HEK293T (cell line): Measurements from ENCODE around the gene KSR2.

ENCODE experiments used
- CTCF ChIA-PET: fragments of 350-600 bp; formaldehyde crosslinking; extraction: SDS; loops from one replicate; lab custom pipeline; 2021; ENCODE audit warnings: antibody characterized with exemption, inconsistent platforms; lab: Yijun Ruan, JAX
- POLR2A ChIA-PET: fragments of 350-600 bp; formaldehyde crosslinking; extraction: SDS; loops from one replicate; lab custom pipeline; 2020; ENCODE audit warnings: antibody characterized with exemption, inconsistent platforms; lab: Yijun Ruan, JAX
- DNase-seq: peaks from one replicate; pipeline ENCODE4 v3.0.0; 2012; ENCODE audit warnings: mixed read lengths; ENCODE audit errors: extremely low spot score
- ARNT ChIP-seq: fragments of 450-650 bp; IDR thresholded peaks from 2 replicates; pipeline ENCODE4 v1.6.1; 2017; ENCODE audit warnings: mild to moderate bottlenecking
- BHLHE40 ChIP-seq: fragments of 450-650 bp; IDR thresholded peaks from 2 replicates; pipeline ENCODE4 v1.6.1; 2016; ENCODE audit warnings: mild to moderate bottlenecking, moderate library complexity, borderline replicate concordance
- CTBP1 ChIP-seq: fragments of 450-650 bp; IDR thresholded peaks from 2 replicates; pipeline ENCODE4 v1.6.1; 2016; ENCODE audit warnings: borderline replicate concordance
- ELF4 ChIP-seq: fragments of 450-650 bp; IDR thresholded peaks from 2 replicates; pipeline ENCODE4 v1.6.1; 2017; ENCODE audit warnings: antibody characterized with exemption
- FOXA1 ChIP-seq: fragments of 450-650 bp; IDR thresholded peaks from 2 replicates; pipeline ENCODE4 v1.6.1; 2016; ENCODE audit warnings: mild to moderate bottlenecking
- FOXK2 ChIP-seq: fragments of 450-650 bp; IDR thresholded peaks from 2 replicates; pipeline ENCODE4 v1.6.1; 2016; ENCODE audit warnings: mild to moderate bottlenecking
- FOXM1 ChIP-seq: fragments of 450-650 bp; IDR thresholded peaks from 2 replicates; pipeline ENCODE4 v1.6.1; 2017; ENCODE audit warnings: mild to moderate bottlenecking, borderline replicate concordance
- HDGF ChIP-seq: fragments of 450-650 bp; IDR thresholded peaks from 2 replicates; pipeline ENCODE4 v1.6.1; 2017; ENCODE audit warnings: antibody characterized with exemption, borderline replicate concordance
- L3MBTL2 ChIP-seq: fragments of 450-650 bp; conservative IDR thresholded peaks from 2 replicates; pipeline ENCODE4 v1.6.1; 2016; ENCODE audit warnings: mild to moderate bottlenecking
- LEF1 ChIP-seq: fragments of 450-650 bp; IDR thresholded peaks from 2 replicates; pipeline ENCODE4 v1.6.1; 2017; ENCODE audit warnings: mild to moderate bottlenecking, borderline replicate concordance
- NFRKB ChIP-seq: fragments of 450-650 bp; IDR thresholded peaks from 2 replicates; pipeline ENCODE4 v1.6.1; 2016; ENCODE audit warnings: mild to moderate bottlenecking, moderate library complexity
- PKNOX1 ChIP-seq: fragments of 450-650 bp; IDR thresholded peaks from 2 replicates; pipeline ENCODE4 v1.6.1; 2016
- SP1 ChIP-seq: fragments of 450-650 bp; IDR thresholded peaks from 2 replicates; pipeline ENCODE4 v1.6.1; 2017
- SUZ12 ChIP-seq: fragments of 450-650 bp; IDR thresholded peaks from 2 replicates; pipeline ENCODE4 v1.6.1; 2016; ENCODE audit warnings: mild to moderate bottlenecking
- TARDBP ChIP-seq: fragments of 450-650 bp; IDR thresholded peaks from 2 replicates; pipeline ENCODE4 v1.6.1; 2016
- ZNF384 ChIP-seq: fragments of 450-650 bp; IDR thresholded peaks from 2 replicates; pipeline ENCODE4 v1.6.1; 2016

Gene KSR2

GRCh38 chr12:117481470-117481869 lies 487.3 kb downstream of the KSR2 start:
- no peak for TF ChIP-seq CTBP1
- TF ChIP-seq PKNOX1: no peak
- no peak for TF ChIP-seq ZNF384
- no peak for TF ChIP-seq FOXM1
- no peak for TF ChIP-seq HDGF
- TF ChIP-seq SP1: no peak
- no peak for TF ChIP-seq LEF1
- no peak for DNase-seq
- ChIA-PET POLR2A (no interaction called here), CTCF (interaction anchor here (1.2 kb wide), 1 partner anchor 23 kb away, joined by 3 read pairs; no protein-coding TSS in a partner anchor)

- DNase-seq: no peak
- TF ChIP-seq ZNF384 (no peak), FOXA1 (no peak), ARNT (no peak), FOXK2 (no peak), FOXM1 (no peak), ELF4 (no peak), HDGF (no peak), SUZ12 (no peak), PKNOX1 (no peak), L3MBTL2 (no peak), TARDBP (no peak)
- CTCF ChIA-PET: no interaction called here
- POLR2A ChIA-PET: no interaction called here
These were observed 492.4 kb downstream of the KSR2 start for GRCh38 chr12:117476341-117476740.

GRCh38 chr12:117473856-117474255 lies 494.9 kb downstream of the KSR2 start:
- ChIA-PET POLR2A (no interaction called here), CTCF (no interaction called here)

GRCh38 chr12:117472983-117473382 lies 495.8 kb downstream of the KSR2 start:
- CTCF ChIA-PET: interaction anchor here (0.5 kb wide), 1 partner anchor 115 kb away, joined by 3 read pairs; no protein-coding TSS in a partner anchor
- DNase-seq: peak; percentile 65
- POLR2A ChIA-PET: no interaction called here

More at GRCh38 chr12:117473856-117474255, 494.9 kb downstream of the KSR2 start:
- no peak for TF ChIP-seq FOXK2
- TF ChIP-seq NFRKB: no peak
- TF ChIP-seq PKNOX1: no peak
- no peak for TF ChIP-seq L3MBTL2
- TF ChIP-seq ZNF384: no peak
- no peak for DNase-seq

GRCh38 chr12:117470804-117471203 lies 498.0 kb downstream of the KSR2 start:
- DNase-seq: no peak
- POLR2A ChIA-PET: no interaction called here
- no peak for TF ChIP-seq ELF4
- TF ChIP-seq HDGF: no peak
- TF ChIP-seq FOXM1: no peak
- TF ChIP-seq SP1: no peak
- TF ChIP-seq FOXK2: no peak
- TF ChIP-seq ARNT: no peak
- TF ChIP-seq TARDBP: no peak
- TF ChIP-seq CTBP1: no peak
- no peak for TF ChIP-seq L3MBTL2
- TF ChIP-seq SUZ12: no peak
- TF ChIP-seq PKNOX1: no peak
- no peak for TF ChIP-seq NFRKB
- no peak for TF ChIP-seq ZNF384
- CTCF ChIA-PET: no interaction called here

More at GRCh38 chr12:117472983-117473382, 495.8 kb downstream of the KSR2 start:
- no peak for TF ChIP-seq BHLHE40
- no peak for TF ChIP-seq ZNF384
- no peak for TF ChIP-seq FOXA1
- no peak for TF ChIP-seq SP1
- TF ChIP-seq ELF4: no peak
- no peak for TF ChIP-seq L3MBTL2
- no peak for TF ChIP-seq FOXM1
- TF ChIP-seq ARNT: no peak
- TF ChIP-seq LEF1: no peak
- TF ChIP-seq FOXK2: no peak
- no peak for TF ChIP-seq NFRKB
- no peak for TF ChIP-seq SUZ12
- no peak for TF ChIP-seq CTBP1

GRCh38 chr12:117469883-117470483 lies 498.8 kb downstream of the KSR2 start:
- POLR2A ChIA-PET: no interaction called here
- no peak for DNase-seq
- TF ChIP-seq HDGF (no peak), PKNOX1 (no peak), FOXA1 (no peak)
- CTCF ChIA-PET: interaction anchor here (0.6 kb wide), 1 partner anchor 47 kb away, joined by 3 read pairs; no protein-coding TSS in a partner anchor
